Heart left ventricle (tissue), 13 donors: Measurements from ENCODE around the gene AKAP13.

Source experiments
- POLR2A ChIP-seq, 2 donors: fragments of 450-650 bp; IDR thresholded peaks; one replicate each; pipeline ENCODE4 v1.6.1; 2017; ENCODE audit warnings: antibody characterized with exemption in 2 of 2, mild to moderate bottlenecking in 2 of 2, moderate library complexity in 2 of 2
- TF ChIP-seq, protein P1 (sequence below), 12 donors: fragments of 200-600 bp; sonication (generic) in 4 of 12; IDR thresholded peaks; one replicate each; pipeline versions ENCODE4 v1.5.0 to v1.8.0; 2018 to 2022; ENCODE audit warnings: antibody characterized with exemption in 12 of 12, mild to moderate bottlenecking in 5 of 12
- donor health status: ischemic (EF 13 %, LVEDD 7.1; RV severe dilation, severe dysfunction).
- donor health status: DM: no; HTN: yes; CAD: no.
- donor health status: DM: no; HTN: no; CAD: no.
- donor health status: ischemic (EF 25% LVEDD 6.9; RV normal size, moderate dysfunction).
- donor health status: ischemic (EF 25% LVEDD 5.7; RV mildly dilated, moderate dysfunction).
- donor health status: ischemic (EF 35%, LVEDD 5.7; RV mildly dilated, moderate dysfunction).
- donor health status: nonischemic (EF 11% LVEDD 7.7; RV severe dilation, severe dysfunction).
- donor health status: DM: yes; HTN: yes; CAD: no.
- donor health status: PGD.
- donor health status: ischemic (EF 29% LVEDD 5.4; RV normal size, mild dysfunction).
- donor health status: nonischemic (EF 23%, LVEDD 6.1; RV moderate dilation, normal function).

DNA sequence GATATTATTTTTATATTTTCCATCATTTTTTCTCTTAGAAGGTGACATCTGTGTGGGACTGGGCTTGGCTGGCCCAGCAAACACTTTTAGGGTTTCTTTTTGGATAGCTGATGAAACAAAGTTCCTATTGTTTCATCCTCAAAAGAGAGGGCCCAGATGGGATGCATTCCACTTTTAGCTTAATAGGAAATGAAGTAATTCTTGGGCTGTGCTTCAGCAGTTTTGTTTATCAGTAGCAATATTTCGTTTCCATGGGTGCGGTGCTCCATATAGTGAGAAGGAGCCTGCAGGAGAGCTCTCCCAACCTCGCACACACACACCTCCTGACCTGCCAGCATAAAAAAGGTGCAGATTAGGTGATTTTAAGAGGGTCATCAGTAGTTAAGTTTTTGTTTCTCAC lies 147.5 kb downstream of the AKAP13 start:
- TF ChIP-seq, protein P1, sequence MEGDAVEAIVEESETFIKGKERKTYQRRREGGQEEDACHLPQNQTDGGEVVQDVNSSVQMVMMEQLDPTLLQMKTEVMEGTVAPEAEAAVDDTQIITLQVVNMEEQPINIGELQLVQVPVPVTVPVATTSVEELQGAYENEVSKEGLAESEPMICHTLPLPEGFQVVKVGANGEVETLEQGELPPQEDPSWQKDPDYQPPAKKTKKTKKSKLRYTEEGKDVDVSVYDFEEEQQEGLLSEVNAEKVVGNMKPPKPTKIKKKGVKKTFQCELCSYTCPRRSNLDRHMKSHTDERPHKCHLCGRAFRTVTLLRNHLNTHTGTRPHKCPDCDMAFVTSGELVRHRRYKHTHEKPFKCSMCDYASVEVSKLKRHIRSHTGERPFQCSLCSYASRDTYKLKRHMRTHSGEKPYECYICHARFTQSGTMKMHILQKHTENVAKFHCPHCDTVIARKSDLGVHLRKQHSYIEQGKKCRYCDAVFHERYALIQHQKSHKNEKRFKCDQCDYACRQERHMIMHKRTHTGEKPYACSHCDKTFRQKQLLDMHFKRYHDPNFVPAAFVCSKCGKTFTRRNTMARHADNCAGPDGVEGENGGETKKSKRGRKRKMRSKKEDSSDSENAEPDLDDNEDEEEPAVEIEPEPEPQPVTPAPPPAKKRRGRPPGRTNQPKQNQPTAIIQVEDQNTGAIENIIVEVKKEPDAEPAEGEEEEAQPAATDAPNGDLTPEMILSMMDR (IDR thresholded peaks at IDR 0.05) = no peak
- TF ChIP-seq POLR2A (IDR thresholded peaks at IDR 0.05) = no peak
